C4-2B (cell line): Measurements from ENCODE around the gene PARVA.

ENCODE experiments used
- CTCF ChIP-seq: fragments of 450-650 bp; conservative IDR thresholded peaks from 2 replicates; pipeline ENCODE4 v1.5.1; 2017; ENCODE audit warnings: mild to moderate bottlenecking
- ZFX ChIP-seq: fragments of 450-650 bp; IDR thresholded peaks from 2 replicates; pipeline ENCODE4 v1.6.1; 2017

GRCh38 chr11:12358302-12359188 lies 18.8 kb upstream of the PARVA start:
- TF ChIP-seq CTCF: no peak
- no peak for TF ChIP-seq ZFX
